Keratinocyte (primary cell): ENCODE measurements around the gene CRYBA2. TPM values are rescaled to one million over a fixed set of nuclear protein-coding genes. Genes with fewer than 3 reads are reported as not detected.

Experiments
- DNase-seq: peaks from one replicate; pipeline ENCODE4 v3.0.0-alpha.2; 2011; ENCODE audit warnings: low read depth, missing footprints, low spot score
- FAIRE-seq: peaks from 2 replicates; lab custom pipeline; 2011; peaks lifted over from hg19 to GRCh38; lab: Jason Lieb, UNC
- H2AFZ ChIP-seq: 2 replicates; pipeline ENCODE4 v1.6.0; 2012; ENCODE audit warnings: low read length, control low read depth, inconsistent platforms; ENCODE audit not compliant: control insufficient read depth
- H3K27ac ChIP-seq: 2 replicates; pipeline ENCODE4 v1.5.1; 2011; ENCODE audit warnings: low read length; ENCODE audit not compliant: control insufficient read depth, insufficient read depth
- H3K27me3 ChIP-seq: 3 replicates; pipeline ENCODE4 v1.6.0; 2011; ENCODE audit warnings: low read length; ENCODE audit not compliant: control insufficient read depth, insufficient read depth; ENCODE audit errors: extremely low read depth
- H3K36me3 ChIP-seq, 2 experiments: 2 replicates in 1 of 2; 3 replicates in 1 of 2; pipeline ENCODE4 v1.5.1; 2011; ENCODE audit warnings: low read length in 2 of 2, mild to moderate bottlenecking in 1 of 2; ENCODE audit not compliant: control insufficient read depth in 2 of 2, insufficient read depth in 2 of 2; ENCODE audit errors: extremely low read depth in 1 of 2
- H3K4me1 ChIP-seq: 3 replicates; pipeline ENCODE4 v1.5.1; 2011; ENCODE audit warnings: low read length; ENCODE audit not compliant: control insufficient read depth, insufficient read depth; ENCODE audit errors: extremely low read depth
- H3K4me2 ChIP-seq: 3 replicates; pipeline ENCODE4 v1.6.0; 2011; ENCODE audit warnings: low read depth, low read length; ENCODE audit not compliant: control insufficient read depth, insufficient read depth; ENCODE audit errors: extremely low read depth
- H3K4me3 ChIP-seq, 3 experiments: fragments of 200-600 bp in 1 of 3; sonication (generic) in 1 of 3; 2 replicates in 2 of 3; 3 replicates in 1 of 3; pipeline ENCODE4 v1.5.1; 2011 to 2016; ENCODE audit warnings: low read length in 3 of 3, mild to moderate bottlenecking in 3 of 3, control low read depth in 2 of 3, inconsistent platforms in 1 of 3, low read depth in 1 of 3, mixed read lengths in 1 of 3, mixed run types in 1 of 3, moderate library complexity in 1 of 3; ENCODE audit not compliant: control insufficient read depth in 2 of 3, insufficient read depth in 2 of 3; ENCODE audit errors: extremely low read depth in 1 of 3
- H3K79me2 ChIP-seq: 2 replicates; pipeline ENCODE4 v1.6.0; 2012; ENCODE audit warnings: low read length; ENCODE audit not compliant: control insufficient read depth, insufficient read depth
- H3K9ac ChIP-seq: 3 replicates; pipeline ENCODE4 v1.6.0; 2011; ENCODE audit warnings: low read length; ENCODE audit not compliant: control insufficient read depth, insufficient read depth; ENCODE audit errors: extremely low read depth
- H3K9me1 ChIP-seq: 3 replicates; pipeline ENCODE4 v1.6.0; 2011; ENCODE audit warnings: low read length; ENCODE audit not compliant: control insufficient read depth, insufficient read depth; ENCODE audit errors: extremely low read depth
- H3K9me3 ChIP-seq: 2 replicates; pipeline ENCODE4 v1.5.1; 2012; ENCODE audit warnings: low read depth, low read length; ENCODE audit not compliant: control insufficient read depth
- H4K20me1 ChIP-seq: 3 replicates; pipeline ENCODE4 v1.6.0; 2011; ENCODE audit warnings: low read length; ENCODE audit not compliant: control insufficient read depth, insufficient read depth; ENCODE audit errors: extremely low read depth
- EZH2 ChIP-seq: IDR thresholded peaks from one replicate; pipeline ENCODE4 v1.6.1; 2012; ENCODE audit warnings: inconsistent platforms, mild to moderate bottlenecking, low read length, moderate library complexity
- dilution Hi-C: fragments of 300-500 bp; cut with MboI; formaldehyde crosslinking; loops from one replicate; pipeline ENCODE4 v1.7.0; 2020; ENCODE audit warnings: low sequenced_read_pairs; ENCODE audit not compliant: extremely low pct_ligation_motif_present
- polyA plus RNA-seq, 5 experiments: library from polyadenylated mRNA; depleted of rRNA in 3 of 5; stranded (reverse) in 3 of 5; stranded (forward) in 1 of 5; unstranded in 1 of 5; fragments of >200 nt; gene quantifications; 1 replicate in 1 of 5; 2 replicates in 3 of 5; 3 replicates in 1 of 5; pipeline versions ENCODE4 v1.2.1 to v1.2.3, GENCODE V29; 2011 to 2012; ENCODE audit warnings: missing spikeins in 2 of 5, low read depth in 1 of 5, low replicate concordance in 1 of 5
- TF ChIP-seq, protein P1 (sequence below), 3 experiments: IDR thresholded peaks in 1 of 3; conservative IDR thresholded peaks in 1 of 3; optimal IDR thresholded peaks in 1 of 3; 2 replicates in 2 of 3; 3 replicates in 1 of 3; pipeline versions ENCODE3 to v1.5.1; 2011; ENCODE audit warnings: low read length in 3 of 3, mild to moderate bottlenecking in 3 of 3, moderate library complexity in 2 of 3, control low read depth in 1 of 3, inconsistent platforms in 1 of 3; ENCODE audit not compliant: insufficient read depth in 2 of 3; ENCODE audit errors: extremely low read depth in 1 of 3

CRYBA2 gene
- polyA plus RNA-seq, 1 donor (not counting 4 experiments of a cell fraction or from before 2014, with no cell fraction given): not detected

DNA sequence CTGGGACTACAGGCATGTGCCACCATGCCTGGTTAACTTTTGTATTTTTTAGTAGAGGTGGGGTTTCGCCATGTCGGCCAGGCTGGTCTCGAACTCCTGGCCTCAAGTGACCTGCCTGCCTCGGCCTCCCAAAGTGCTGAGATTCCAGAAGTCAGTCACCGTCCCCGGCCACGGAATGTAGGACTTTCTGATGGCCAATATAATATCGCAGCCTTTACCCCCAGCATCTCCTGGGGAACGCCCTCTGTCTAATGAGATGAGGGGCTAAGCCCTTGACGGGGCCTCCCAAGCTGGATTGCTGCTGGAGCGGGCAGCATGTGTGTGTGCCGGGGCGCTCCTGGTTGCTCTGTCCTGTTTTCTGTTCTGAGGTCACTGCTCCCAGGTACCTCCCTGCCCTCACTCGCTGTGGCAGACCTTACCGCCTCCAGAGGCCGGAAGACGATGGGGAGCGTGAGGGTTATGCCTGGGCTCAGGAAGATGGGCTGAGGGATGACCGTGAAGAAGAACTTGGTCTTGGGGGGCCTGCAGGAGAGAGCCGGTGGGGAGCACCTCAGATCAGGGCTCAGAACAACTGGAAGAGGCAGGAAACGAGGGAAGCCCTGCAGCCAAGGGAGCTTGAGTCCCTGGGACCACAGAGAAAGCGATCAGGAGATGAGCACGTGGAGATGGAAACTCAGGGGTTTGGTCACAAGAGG lies 39.0 kb upstream of the CRYBA2 start:
- TF ChIP-seq, protein P1, sequence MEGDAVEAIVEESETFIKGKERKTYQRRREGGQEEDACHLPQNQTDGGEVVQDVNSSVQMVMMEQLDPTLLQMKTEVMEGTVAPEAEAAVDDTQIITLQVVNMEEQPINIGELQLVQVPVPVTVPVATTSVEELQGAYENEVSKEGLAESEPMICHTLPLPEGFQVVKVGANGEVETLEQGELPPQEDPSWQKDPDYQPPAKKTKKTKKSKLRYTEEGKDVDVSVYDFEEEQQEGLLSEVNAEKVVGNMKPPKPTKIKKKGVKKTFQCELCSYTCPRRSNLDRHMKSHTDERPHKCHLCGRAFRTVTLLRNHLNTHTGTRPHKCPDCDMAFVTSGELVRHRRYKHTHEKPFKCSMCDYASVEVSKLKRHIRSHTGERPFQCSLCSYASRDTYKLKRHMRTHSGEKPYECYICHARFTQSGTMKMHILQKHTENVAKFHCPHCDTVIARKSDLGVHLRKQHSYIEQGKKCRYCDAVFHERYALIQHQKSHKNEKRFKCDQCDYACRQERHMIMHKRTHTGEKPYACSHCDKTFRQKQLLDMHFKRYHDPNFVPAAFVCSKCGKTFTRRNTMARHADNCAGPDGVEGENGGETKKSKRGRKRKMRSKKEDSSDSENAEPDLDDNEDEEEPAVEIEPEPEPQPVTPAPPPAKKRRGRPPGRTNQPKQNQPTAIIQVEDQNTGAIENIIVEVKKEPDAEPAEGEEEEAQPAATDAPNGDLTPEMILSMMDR (optimal IDR thresholded peaks at IDR 0.05 in 1 of 3, IDR thresholded peaks at IDR 0.05 in 1 of 3, conservative IDR thresholded peaks at IDR 0.05 in 1 of 3; ENCODE audit: extremely low read depth in 1 of 3, insufficient read depth in 2 of 3, low read length in 3 of 3): no peak
- TF ChIP-seq EZH2: no peak
- Histone ChIP-seq H3K27me3 (peaks cover 10% of the 10 kb centered on the region), H4K20me1 (no peaks in the 10 kb centered on the region), H3K79me2 (no peaks in the 10 kb centered on the region), H3K4me2 (no peak overlapping the region), H3K9ac (no peak overlapping the region), H3K9me3 (no peaks in the 10 kb centered on the region), H3K9me1 (no peaks in the 10 kb centered on the region), H3K4me1 (no peaks in the 10 kb centered on the region), H3K27ac (no peak overlapping the region), H3K36me3 (no peaks in the 10 kb centered on the region), H2AFZ (no peak overlapping the region), H3K4me3 (no peak overlapping the region)
- FAIRE-seq (no peak), DNase-seq (no peak)
- dilution Hi-C loops: no loop called here

GRCh38 chr2:219031005-219031738 lies 38.0 kb upstream of the CRYBA2 start:
- H3K4me2 ChIP-seq: no peak overlapping the region
- peaks cover 10% of the 10 kb centered on the region for H3K27me3 ChIP-seq
- no peaks in the 10 kb centered on the region for H3K79me2 ChIP-seq
- H3K9me1 ChIP-seq: no peaks in the 10 kb centered on the region
- H4K20me1 ChIP-seq: no peaks in the 10 kb centered on the region
- no peak for TF ChIP-seq EZH2
- TF ChIP-seq, protein P1 (optimal IDR thresholded peaks at IDR 0.05 in 1 of 3, IDR thresholded peaks at IDR 0.05 in 1 of 3, conservative IDR thresholded peaks at IDR 0.05 in 1 of 3; ENCODE audit: extremely low read depth in 1 of 3, insufficient read depth in 2 of 3, low read length in 3 of 3): no peak
- no peak overlapping the region for H2AFZ ChIP-seq
- FAIRE-seq (no peak), DNase-seq (no peak)
- no peaks in the 10 kb centered on the region for H3K36me3 ChIP-seq
- no peak overlapping the region for H3K9ac ChIP-seq
- no peak overlapping the region for H3K27ac ChIP-seq
- H3K4me1 ChIP-seq: no peaks in the 10 kb centered on the region
- dilution Hi-C loops: no loop called here
- H3K9me3 ChIP-seq: no peaks in the 10 kb centered on the region
- no peak overlapping the region for H3K4me3 ChIP-seq
